BLaER1 (cell line): ENCODE data around the gene DISC1.

Experiments
- H3K27ac ChIP-seq: shearing (Covaris generic); formaldehyde crosslinking; 2 replicates; pipeline ENCODE4 v1.8.1; 2022
- H3K27me3 ChIP-seq: shearing (Covaris generic); formaldehyde crosslinking; 2 replicates; pipeline ENCODE4 v1.8.1; 2022
- H3K36me3 ChIP-seq: shearing (Covaris generic); formaldehyde crosslinking; 2 replicates; pipeline ENCODE4 v1.8.1; 2022
- H3K4me1 ChIP-seq: shearing (Covaris generic); formaldehyde crosslinking; 2 replicates; pipeline ENCODE4 v1.8.1; 2022
- H3K4me2 ChIP-seq: shearing (Covaris generic); formaldehyde crosslinking; 2 replicates; pipeline ENCODE4 v1.8.1; 2022
- H3K4me3 ChIP-seq: shearing (Covaris generic); formaldehyde crosslinking; 2 replicates; pipeline ENCODE4 v1.8.1; 2022
- H3K9ac ChIP-seq: shearing (Covaris generic); formaldehyde crosslinking; 2 replicates; pipeline ENCODE4 v1.8.1; 2022
- H3K9me3 ChIP-seq: shearing (Covaris generic); formaldehyde crosslinking; 2 replicates; pipeline ENCODE4 v1.8.1; 2022
- H4K20me1 ChIP-seq: shearing (Covaris generic); formaldehyde crosslinking; 2 replicates; pipeline ENCODE4 v1.8.1; 2022
- Cebpa-rat ChIP-seq: shearing (Covaris generic); IDR thresholded peaks from 2 replicates; pipeline ENCODE4 v1.8.1; 2022

The DISC1 gene

DNA sequence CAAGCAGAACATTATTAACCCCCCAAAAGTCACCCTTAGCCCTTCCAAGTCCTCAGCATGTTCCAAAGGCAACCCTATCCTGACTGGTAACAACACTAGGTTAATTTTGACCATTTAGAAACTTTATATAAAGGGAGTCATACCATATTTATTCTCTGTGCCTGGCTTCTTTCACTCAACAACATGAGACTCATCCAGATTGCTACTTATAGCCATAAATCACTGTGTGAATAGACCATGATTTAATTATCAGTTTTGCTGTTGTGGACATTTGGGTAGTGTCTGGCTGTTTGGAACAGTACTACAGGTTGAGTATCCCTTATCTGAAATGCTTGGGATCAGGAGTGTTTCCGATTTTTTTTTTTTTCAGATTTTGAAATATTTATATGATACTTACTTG is 252.1 kb downstream of the DISC1 start:
- H3K36me3 ChIP-seq, result peaks cover 15% of the 10 kb centered on the region; the same call in 1 of the 2 replicates
- H3K4me1 ChIP-seq, result no peaks in the 10 kb centered on the region
- H3K9me3 ChIP-seq, result peaks cover 14% of the 10 kb centered on the region; the same call in 1 of the 2 replicates
- H3K27ac ChIP-seq, result no peak overlapping the region
- no peak overlapping the region for H3K9ac ChIP-seq
- no peak for TF ChIP-seq Cebpa-rat
- H3K4me3 ChIP-seq, result no peak overlapping the region
- H3K4me2 ChIP-seq, result no peak overlapping the region
- H4K20me1 ChIP-seq, result no peaks in the 10 kb centered on the region
- H3K27me3 ChIP-seq, result no peaks in the 10 kb centered on the region

DNA sequence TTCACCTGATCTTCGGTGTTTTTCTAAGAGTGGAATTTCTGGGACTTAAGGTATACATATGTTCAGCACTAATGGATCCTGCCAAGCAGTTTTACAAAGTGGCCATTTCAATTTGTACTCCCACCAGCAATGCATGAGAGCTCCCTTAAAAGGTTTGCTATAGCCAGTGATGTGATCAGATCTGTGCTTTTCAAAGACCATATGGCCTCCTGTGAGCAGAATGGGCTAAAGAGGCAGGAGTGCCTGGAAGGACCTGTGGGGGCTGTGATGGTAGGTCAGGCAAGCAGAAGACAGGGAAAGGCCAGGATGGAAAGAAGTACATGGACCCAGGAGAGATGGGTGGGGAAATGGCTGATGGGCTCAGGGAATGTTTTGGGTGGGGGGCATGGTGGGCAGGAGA is 252.7 kb downstream of the DISC1 start:
- H3K27me3 ChIP-seq, result no peaks in the 10 kb centered on the region
- H3K9ac ChIP-seq, result no peak overlapping the region
- no peak overlapping the region for H3K27ac ChIP-seq
- no peaks in the 10 kb centered on the region for H4K20me1 ChIP-seq
- H3K4me1 ChIP-seq, result no peaks in the 10 kb centered on the region
- peaks cover 14% of the 10 kb centered on the region; the same call in 1 of the 2 replicates for H3K9me3 ChIP-seq
- TF ChIP-seq Cebpa-rat, result no peak
- no peak overlapping the region for H3K4me2 ChIP-seq
- H3K36me3 ChIP-seq, result peaks cover 15% of the 10 kb centered on the region; the same call in 1 of the 2 replicates
- H3K4me3 ChIP-seq, result no peak overlapping the region

DNA sequence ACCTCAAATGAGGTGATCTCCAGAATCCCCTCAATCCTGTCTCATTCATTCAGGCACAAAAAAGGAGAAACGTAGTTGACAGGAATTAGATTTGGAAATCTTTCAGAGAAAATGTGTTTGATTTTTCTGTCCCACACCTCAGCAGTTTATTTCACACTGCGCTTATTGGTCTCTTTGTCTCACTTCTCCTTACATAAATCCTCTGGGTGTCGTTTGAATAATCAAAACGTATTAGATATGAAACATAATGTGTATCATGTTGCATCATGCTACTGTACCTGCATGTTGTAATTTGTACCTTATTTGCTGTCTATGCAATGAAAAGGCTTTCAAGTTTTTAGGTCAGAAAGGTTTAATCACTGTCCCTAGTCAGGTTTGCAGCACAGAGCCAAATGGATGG is 255.7 kb downstream of the DISC1 start:
- no peak overlapping the region for H3K27ac ChIP-seq
- no peaks in the 10 kb centered on the region for H3K4me1 ChIP-seq
- H3K9ac ChIP-seq, result no peak overlapping the region
- no peak overlapping the region for H3K4me2 ChIP-seq
- H4K20me1 ChIP-seq, result no peaks in the 10 kb centered on the region
- H3K4me3 ChIP-seq, result no peak overlapping the region
- H3K36me3 ChIP-seq, result no peaks in the 10 kb centered on the region
- no peaks in the 10 kb centered on the region for H3K9me3 ChIP-seq
- no peaks in the 10 kb centered on the region for H3K27me3 ChIP-seq
- TF ChIP-seq Cebpa-rat, result no peak

- H3K4me2 ChIP-seq, result no peak overlapping the region
- H3K27ac ChIP-seq, result no peak overlapping the region
- no peak for TF ChIP-seq Cebpa-rat
- no peaks in the 10 kb centered on the region for H3K4me1 ChIP-seq
- no peaks in the 10 kb centered on the region for H3K27me3 ChIP-seq
- H4K20me1 ChIP-seq, result no peaks in the 10 kb centered on the region
- no peaks in the 10 kb centered on the region for H3K9me3 ChIP-seq
- no peak overlapping the region for H3K9ac ChIP-seq
- H3K4me3 ChIP-seq, result no peak overlapping the region
- H3K36me3 ChIP-seq, result no peaks in the 10 kb centered on the region
These were observed 256.2 kb downstream of the DISC1 start for GRCh38 chr1:231882790-231883189.

GRCh38 chr1:231883382-231883781 is 256.8 kb downstream of the DISC1 start:
- Histone ChIP-seq H3K27ac (no peak overlapping the region), H3K4me2 (no peak overlapping the region), H3K4me1 (no peaks in the 10 kb centered on the region), H3K36me3 (no peaks in the 10 kb centered on the region), H3K9ac (no peak overlapping the region), H3K27me3 (no peaks in the 10 kb centered on the region), H4K20me1 (no peaks in the 10 kb centered on the region), H3K9me3 (no peaks in the 10 kb centered on the region), H3K4me3 (no peak overlapping the region)
- TF ChIP-seq Cebpa-rat, result no peak

GRCh38 chr1:231885209-231885854 is 258.7 kb downstream of the DISC1 start:
- Histone ChIP-seq H3K4me1 (no peaks in the 10 kb centered on the region), H4K20me1 (no peaks in the 10 kb centered on the region), H3K4me3 (no peak overlapping the region), H3K9me3 (no peaks in the 10 kb centered on the region), H3K27me3 (no peaks in the 10 kb centered on the region), H3K36me3 (no peaks in the 10 kb centered on the region), H3K4me2 (no peak overlapping the region), H3K27ac (no peak overlapping the region), H3K9ac (no peak overlapping the region)
- TF ChIP-seq Cebpa-rat, result no peak

DNA sequence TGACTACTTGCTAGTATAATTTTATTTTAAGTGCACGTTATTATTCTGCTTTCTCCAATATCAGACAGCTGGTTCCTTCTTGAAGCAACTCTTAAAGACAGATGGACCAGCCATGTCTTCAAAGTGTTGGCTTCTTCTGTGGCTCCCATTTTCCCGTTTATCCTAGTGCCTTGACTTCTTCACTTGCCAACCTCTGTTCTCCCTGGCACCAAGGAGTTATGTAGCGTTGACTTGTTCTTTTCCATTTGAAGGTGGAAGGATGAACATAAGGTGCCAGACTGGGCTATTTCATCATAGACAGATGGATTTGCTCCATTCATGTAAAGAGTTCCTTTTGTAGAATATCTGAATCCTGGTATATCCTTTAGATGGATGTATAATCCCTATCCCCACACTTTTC is 260.6 kb downstream of the DISC1 start:
- TF ChIP-seq Cebpa-rat, result no peak
- Histone ChIP-seq H3K4me3 (no peak overlapping the region), H3K27me3 (no peaks in the 10 kb centered on the region), H3K9ac (no peak overlapping the region), H3K4me2 (no peak overlapping the region), H3K27ac (no peak overlapping the region), H3K9me3 (no peaks in the 10 kb centered on the region), H3K36me3 (no peaks in the 10 kb centered on the region), H4K20me1 (no peaks in the 10 kb centered on the region), H3K4me1 (no peaks in the 10 kb centered on the region)

DNA sequence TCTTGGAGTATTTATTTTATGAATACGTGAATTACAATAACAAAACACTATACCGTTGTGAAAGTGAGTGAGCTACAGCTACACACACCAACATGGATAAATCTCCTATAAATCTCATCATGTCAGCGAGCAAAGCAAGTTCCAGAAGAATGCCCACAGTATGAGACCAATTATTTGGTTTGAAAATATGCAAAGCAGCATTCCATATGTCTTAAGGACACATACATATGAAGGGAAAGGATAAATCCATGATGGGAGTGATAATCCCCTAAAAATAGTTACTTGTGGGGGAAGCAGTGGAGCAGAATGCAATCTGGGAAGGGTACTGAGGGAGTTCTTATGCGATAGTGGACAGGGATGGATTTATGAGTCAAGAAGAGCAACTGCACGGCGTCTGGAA is 261.3 kb downstream of the DISC1 start:
- no peak for TF ChIP-seq Cebpa-rat
- Histone ChIP-seq H3K27ac (no peak overlapping the region), H3K36me3 (no peaks in the 10 kb centered on the region), H4K20me1 (no peaks in the 10 kb centered on the region), H3K4me3 (no peak overlapping the region), H3K4me1 (no peaks in the 10 kb centered on the region), H3K9me3 (no peaks in the 10 kb centered on the region), H3K4me2 (no peak overlapping the region), H3K9ac (no peak overlapping the region), H3K27me3 (no peaks in the 10 kb centered on the region)

DNA sequence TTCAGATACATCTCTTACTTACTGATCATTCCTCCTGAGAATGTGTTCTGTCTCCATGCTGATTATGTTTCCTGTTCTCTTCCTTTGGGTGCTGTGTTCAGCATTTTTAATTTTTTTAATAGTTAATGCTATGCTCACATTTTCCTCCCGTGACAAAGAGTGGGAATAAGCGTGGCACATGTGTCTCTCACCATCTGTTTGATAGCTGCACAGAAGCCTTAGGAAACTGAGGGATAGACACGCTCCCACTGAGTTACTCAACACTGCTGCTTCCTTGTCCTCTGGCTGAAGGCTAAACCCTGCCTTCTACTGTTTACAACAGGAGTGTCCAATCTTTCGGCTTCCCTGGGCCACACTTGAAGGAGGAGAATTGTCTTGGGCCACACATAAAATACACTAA is 264.2 kb downstream of the DISC1 start:
- Histone ChIP-seq H3K9me3 (no peaks in the 10 kb centered on the region), H3K36me3 (no peaks in the 10 kb centered on the region), H3K9ac (no peak overlapping the region), H3K27ac (no peak overlapping the region), H3K4me3 (no peak overlapping the region), H3K4me2 (no peak overlapping the region), H4K20me1 (no peaks in the 10 kb centered on the region), H3K27me3 (no peaks in the 10 kb centered on the region), H3K4me1 (no peaks in the 10 kb centered on the region)
- TF ChIP-seq Cebpa-rat, result no peak

- H3K9me3 ChIP-seq, result no peaks in the 10 kb centered on the region
- no peaks in the 10 kb centered on the region for H3K4me1 ChIP-seq
These were observed 267.0 kb downstream of the DISC1 start for GRCh38 chr1:231893400-231894102.

More at GRCh38 chr1:231893400-231894102, 267.0 kb downstream of the DISC1 start:
- H3K27me3 ChIP-seq, result no peaks in the 10 kb centered on the region
- TF ChIP-seq Cebpa-rat, result no peak
- no peak overlapping the region for H3K4me3 ChIP-seq
- H3K9ac ChIP-seq, result no peak overlapping the region
- no peak overlapping the region for H3K27ac ChIP-seq
- H3K36me3 ChIP-seq, result no peaks in the 10 kb centered on the region
- no peaks in the 10 kb centered on the region for H4K20me1 ChIP-seq
- no peak overlapping the region for H3K4me2 ChIP-seq
